SH-SY5Y (cell line): ENCODE results near the gene BLACAT1.

Experiments
- GATA2 ChIP-seq: IDR thresholded peaks from 2 replicates; pipeline ENCODE4 v1.6.1; 2011; ENCODE audit warnings: mild to moderate bottlenecking, low read depth, low read length
- GATA3 ChIP-seq: IDR thresholded peaks from 2 replicates; pipeline ENCODE4 v1.6.1; 2011; ENCODE audit warnings: low read depth, mild to moderate bottlenecking, low read length, moderate library complexity

The BLACAT1 gene

DNA sequence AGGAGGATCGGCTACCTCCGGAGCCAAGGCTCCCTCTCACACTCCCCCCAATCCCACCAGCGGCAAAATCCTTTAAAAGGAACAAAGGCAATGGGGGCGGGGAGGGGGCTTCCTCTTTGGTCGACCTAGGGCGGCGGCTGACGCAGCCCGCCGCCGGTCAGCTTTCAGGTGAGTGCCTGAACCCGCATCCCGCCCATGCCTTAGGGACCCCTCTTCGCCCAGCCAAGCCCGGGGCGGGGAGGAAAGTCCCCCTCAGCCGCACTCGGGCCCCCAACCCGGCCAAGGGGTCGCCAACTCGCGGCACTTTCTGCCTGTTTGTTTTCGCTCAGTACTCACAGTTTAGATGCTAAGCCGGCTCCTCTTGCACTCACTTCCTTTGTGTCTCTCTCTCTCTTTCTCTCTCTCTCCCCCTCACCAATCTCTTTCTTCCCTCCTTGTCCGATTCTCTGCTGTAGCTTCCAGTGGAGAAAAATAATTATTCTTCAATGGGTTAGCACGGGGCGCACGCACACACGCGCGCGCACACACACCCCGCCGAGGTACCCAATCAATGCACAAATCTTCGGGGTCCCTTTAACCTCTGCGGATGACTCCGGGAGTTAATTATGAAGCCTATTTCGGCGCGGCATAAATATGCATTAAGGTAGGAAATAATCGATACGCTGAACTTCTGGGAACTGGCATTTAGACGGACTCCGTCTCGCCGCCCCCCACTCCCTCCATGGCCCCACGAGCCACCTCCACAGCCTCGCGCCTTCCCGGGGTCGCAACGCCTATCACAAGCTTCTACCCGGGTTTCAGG is at the start of gene BLACAT1:
Gene BLACAT1 (minus strand): TSS at position 465 of the 802 bp plus-strand sequence.
- TF ChIP-seq GATA2: no peak

DNA sequence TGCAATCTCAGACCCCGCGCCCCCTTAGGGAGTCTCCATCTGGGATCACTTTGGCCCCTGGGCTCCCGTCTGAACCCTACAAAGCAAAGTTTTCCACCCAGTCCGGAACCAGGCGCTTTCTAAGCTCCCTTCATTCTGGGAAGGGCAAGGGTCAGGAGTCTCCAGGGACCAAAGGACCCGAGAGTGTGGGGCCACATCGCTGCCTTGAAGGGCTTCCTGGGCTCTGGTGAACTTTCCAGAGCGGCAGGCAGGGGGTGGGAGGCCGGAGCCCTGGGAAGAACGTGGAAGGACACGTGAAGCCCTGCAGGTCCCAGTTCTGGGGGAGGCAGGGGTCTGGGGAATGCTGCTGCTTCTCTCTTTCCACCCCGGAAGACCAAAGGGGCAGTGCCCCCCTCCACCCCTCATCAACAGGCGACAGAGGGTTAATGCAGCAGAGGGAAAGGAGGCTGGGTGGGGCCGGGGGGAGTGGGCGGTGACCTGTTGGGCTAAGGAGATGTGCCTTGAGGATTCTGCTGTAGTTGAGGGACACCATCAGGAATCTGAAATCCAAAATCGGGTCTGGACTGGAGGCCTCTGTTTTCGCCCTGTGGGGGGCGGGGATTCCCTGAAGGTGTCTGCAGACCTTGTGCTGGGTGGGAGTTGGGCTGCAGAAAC is 49.4 kb upstream of the BLACAT1 start:
- TF ChIP-seq GATA2: no peak
- TF ChIP-seq GATA3: no peak

DNA sequence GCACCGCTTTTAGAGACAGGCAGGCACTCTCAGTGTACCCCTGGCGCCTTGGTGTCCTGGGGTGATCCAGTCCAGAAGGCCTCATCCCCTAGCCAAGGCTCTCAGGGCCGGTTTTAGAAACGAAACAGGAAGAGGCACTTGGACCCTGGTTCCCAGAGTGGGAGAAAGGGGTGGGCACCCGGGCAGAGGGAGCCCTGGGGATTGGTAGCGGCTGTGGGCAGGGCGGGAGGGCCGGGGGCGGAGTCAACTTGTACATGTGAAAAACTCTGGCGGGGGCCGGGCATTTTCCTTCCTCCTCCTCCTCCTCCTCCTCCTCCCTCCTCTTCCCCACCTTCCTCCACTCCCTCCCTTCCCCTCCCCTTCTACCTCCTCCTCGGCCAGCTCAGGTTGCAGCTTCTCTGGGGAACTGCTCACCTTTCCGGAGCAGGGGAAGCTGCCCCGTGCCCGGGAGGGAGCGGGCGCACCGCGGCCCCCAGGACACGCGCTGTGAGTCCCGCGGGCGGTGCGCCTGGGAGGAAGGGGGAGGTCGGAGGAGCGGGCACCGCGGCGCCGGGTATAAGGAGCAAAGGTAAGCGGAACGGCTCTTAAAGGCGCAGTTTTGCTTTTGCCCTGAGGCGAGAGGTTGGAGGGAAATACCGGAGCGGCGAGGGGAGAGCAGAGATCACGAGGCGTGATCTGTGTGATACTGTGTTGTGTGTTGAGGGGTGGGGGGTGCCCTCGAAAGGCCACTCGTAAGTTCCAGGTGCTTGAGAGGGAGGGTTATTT is 48.6 kb upstream of the BLACAT1 start, which contains the start of gene CDK18:
Gene CDK18 (plus strand): TSS at position 359 of the 765 bp plus-strand sequence. CDS start 18,499 bp downstream, outside the sequence.
- TF ChIP-seq GATA2 (no peak), GATA3 (no peak)

DNA sequence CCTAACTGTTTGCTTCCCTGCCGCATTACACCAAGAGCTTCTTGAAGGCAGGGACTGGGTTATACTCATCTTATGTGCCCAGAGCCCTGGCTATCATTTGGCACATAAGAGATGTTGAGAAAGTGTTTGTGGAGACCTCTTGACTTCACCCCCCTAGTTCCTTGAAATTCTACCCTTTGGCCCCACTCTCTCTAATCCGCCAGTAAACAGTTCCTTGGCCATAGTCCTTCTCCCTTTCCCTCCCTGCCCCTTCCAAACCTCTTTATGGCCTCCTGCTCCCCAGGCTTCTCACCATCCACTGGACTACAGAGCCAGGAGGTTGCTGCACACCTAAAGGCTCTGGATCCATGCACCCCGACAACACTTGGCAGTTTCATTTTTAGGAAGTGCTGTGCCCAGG is 47.1 kb upstream of the BLACAT1 start:
- TF ChIP-seq GATA2 (no peak), GATA3 (no peak)

DNA sequence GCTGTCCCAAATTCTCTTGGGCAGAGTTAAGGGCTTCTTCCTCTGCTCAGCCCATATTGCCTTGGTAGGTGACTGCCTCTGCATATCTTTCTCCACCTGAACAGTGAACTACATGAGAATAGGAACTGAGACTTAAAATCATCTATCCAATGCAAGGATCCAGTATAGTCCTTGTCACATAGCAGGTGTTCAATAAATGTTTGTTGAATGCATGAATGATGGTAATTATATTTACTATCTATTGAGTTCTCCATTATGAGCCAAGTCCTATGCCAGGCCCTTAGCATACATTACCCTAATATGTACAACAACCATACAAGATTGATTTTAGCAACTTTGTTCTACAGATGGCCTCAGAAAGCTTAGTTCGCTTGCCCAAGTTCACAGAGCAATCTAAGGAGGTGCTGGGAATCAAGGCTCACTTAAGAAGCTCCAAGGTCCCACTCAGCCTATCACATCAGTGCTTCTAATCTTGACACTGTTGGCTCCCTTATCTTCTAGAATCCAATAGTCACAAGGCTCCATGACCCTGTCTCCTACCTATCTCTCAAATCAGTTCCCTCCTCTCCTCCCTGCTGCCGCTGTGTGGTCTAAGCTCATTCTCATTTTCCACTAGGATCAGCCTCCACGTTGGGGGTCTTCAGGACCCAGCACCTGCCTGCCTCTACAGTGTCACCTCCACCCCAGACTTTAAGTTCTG is 46.4 kb upstream of the BLACAT1 start:
- TF ChIP-seq GATA2: no peak
- TF ChIP-seq GATA3: no peak

DNA sequence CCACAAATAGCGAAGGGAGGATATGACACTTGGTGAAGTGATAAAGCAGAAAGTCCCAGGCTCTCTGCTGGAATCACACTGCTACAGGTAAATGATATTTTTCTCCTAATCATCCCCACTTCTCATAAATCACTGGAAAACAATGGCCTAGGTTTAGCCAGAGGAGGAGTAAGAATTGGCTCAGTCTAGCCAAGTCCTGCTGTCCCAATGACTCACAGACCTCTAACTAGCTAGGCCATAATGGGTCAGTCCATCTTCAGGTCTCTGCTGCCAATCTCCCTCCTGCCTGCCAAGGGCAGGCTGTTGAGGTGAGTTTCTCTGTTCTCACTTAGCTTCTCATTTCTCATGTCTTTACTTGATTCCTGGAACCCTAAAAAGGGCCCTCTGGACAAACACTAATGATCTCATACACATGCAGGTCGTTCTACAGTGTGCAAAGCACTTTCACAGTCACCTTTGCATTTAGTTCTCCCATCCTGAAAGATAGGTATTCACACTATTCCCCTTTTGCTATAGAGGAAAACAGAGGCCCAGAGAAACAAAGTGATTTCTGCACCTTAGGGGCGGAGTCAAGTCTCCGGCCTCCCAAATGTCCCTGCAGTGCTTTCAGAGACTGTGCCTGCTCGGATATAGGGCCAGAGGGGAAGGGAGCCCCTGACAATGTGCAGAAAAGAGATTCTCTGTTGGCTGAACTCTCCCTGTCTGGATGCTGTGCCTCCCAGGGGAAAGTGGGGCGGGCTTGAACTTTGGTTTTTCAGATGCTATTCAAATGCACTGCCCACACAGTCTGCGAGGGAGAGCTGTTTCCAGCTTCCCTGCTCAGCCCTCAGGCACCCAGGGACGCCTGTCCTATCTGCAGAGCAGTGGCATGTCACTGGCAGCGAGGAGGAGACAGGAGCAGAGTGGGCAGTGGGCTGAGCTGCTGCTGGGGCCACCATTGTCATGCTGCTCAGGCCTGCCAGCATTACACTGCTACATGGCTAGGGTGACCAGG is 44.7 kb upstream of the BLACAT1 start:
- no peak for TF ChIP-seq GATA3
- no peak for TF ChIP-seq GATA2

DNA sequence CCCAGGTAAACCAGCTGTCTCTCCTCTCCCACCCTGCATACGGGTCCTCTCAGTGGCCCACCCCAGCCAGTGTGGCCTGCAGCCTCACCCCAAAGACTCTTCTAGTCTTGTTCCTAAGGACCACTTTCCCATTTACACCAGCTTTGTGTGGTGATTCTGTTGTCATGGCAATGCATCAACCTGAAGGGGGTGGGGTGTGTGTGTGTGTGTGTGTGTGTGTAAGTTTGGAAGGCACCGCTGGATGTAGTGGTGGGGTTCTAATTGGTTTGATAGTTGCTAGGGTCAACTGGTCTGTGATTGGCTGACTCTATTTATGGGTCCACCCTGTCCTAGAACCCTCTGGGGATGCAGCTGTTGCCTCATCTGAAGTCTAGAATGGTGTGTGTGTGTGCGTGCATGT is 43.9 kb upstream of the BLACAT1 start:
- no peak for TF ChIP-seq GATA3

DNA sequence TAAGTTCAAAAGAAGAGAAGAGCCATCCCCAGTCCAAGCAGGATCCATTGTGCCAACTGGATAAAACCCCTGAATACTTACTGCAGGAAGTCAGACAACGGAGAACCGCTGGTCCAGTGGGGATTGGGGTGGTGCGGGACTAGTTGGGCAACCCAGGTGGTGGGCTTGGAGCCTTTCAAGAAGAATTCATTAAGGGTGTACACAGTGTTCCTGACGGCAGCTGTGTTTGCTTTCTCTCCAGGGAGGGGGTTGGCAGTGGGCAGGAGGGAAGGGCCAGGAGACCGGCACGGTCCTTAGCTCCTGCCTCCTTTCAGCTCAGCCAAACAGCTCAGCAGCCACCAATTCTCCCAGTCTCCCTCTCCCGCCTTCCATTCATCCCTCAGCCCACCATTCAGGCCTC is 41.5 kb upstream of the BLACAT1 start:
- TF ChIP-seq GATA2: no peak
- no peak for TF ChIP-seq GATA3

DNA sequence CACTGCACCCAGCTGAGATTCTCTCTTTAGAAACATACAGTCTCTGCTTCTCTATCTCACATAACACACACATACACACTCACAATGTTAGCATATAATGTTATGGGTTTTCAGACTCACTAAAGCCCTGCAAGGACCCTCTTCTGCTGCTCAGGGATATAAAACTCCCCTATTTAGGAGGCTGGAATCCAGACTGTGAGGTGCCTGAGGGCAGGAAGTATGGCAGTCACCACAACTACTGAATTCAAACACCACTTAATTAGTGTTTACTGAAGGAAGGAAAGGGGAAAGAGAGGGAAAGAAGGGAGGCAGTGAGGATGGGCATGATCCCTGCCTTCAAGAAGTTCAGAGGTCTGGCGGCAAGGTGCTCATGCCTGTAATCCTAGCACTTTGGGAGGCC is 40.8 kb upstream of the BLACAT1 start:
- TF ChIP-seq GATA2: no peak

DNA sequence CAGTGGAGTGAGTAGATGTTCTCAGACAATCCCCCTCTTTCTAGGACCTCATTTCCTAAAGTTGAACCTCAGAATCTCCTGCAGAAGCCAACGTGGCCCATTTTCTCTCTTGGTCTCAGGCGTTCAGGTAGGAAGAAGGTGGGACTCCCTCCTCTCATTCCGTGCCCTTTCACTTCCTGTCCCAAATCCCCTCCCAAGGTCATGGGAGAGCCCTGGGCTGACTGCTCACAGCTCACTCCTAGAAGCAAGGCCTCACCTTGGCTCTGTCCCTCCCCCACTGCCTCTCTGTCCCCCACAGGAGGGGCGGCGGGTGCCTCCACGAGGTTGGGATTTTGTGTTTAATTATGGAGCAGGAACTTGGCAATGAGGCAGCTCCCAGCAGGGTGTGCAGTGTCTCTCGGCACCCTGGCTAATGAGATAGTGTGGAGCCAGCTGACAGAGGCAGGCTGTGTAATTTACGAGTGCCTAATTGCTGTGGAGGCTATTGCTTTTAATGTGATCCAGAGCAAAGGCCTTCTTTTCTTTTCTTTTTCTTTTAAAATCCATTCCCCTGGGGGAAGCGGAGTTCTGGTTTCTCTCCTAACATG is 39.5 kb upstream of the BLACAT1 start:
- no peak for TF ChIP-seq GATA2

DNA sequence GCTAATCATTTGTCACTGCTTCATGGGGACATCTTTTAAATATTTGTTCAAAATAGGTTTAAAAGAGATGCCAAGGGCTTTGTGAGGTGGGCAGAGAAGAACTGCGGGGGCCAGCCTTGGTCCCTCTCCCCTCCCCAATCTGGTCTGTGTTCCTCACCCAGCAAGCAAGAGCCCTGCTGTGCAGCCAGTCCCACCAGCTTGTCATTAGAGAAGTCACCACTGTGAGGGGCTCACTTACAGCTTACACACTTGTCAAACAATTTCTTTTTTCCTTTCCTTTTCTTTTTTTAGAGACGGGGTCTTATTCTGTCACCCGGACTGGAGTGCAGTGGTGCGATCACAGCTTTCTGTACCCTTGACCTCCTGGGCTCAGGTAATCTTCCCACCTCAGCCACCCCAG is 38.3 kb upstream of the BLACAT1 start:
- TF ChIP-seq GATA3: no peak

DNA sequence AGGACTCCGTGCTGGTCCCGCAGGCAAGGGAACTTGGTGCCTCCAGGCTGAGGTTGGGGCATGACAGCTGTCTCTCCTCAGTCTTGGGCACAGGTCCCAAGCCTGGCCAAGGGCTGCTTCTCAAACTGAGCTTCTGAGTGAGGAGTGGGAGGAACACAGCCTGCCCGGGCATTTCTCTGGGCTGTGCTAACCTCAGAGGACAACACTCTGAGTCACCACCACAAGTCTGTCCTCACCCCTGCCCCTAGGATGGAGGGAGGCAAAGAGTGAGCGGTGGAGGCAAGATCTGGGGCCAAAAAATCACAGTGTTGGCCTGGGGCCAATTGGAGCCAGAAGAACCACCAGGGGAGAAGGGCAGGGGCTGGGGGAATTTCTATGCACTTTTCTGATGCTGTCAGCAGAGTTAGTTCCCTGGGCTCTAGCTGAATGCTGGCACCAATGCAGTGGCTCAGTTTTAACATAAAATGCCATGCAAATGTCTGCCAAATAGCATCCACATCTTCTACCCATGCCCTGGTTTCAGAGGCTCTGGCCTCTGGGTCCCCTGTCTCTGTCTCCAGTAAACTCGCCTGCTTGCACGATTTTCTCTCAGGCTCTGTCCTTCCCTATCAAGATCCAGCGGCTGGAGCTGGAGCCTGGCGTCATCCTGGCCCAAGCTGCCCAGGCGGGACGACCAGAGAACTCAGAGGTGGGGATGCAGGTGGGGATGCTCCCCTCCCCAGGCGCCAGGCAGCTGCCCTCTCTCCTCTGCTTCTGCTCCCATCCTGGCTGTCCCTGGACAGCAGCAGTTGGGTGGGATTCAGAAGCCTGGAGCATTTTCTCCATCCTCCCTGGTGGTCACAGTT is 37.6 kb upstream of the BLACAT1 start:
- TF ChIP-seq GATA2 (0 out of 2 replicates have a peak, but pooled peaks have one; percentile 7), GATA3 (no peak)
